A549 (cell line): Measurements from ENCODE around the gene NUDT6.

Source experiments
- EP300 ChIP-seq, 2 experiments: fragments of >200 bp; sonication (Bioruptor Twin); formaldehyde crosslinking; IDR thresholded peaks; 2 replicates in 1 of 2; 3 replicates in 1 of 2; pipeline ENCODE4 v1.6.1; 2016 to 2017
- SMC3 ChIP-seq: fragments of >200 bp; sonication (Bioruptor Twin); formaldehyde crosslinking; IDR thresholded peaks from 3 replicates; pipeline ENCODE4 v1.6.1; 2018; ENCODE audit warnings: inconsistent platforms
- TF ChIP-seq, protein P1 (sequence below): fragments of >200 bp; sonication (Bioruptor Twin); formaldehyde crosslinking; IDR thresholded peaks from 3 replicates; pipeline ENCODE4 v1.5.1; 2016

DNA sequence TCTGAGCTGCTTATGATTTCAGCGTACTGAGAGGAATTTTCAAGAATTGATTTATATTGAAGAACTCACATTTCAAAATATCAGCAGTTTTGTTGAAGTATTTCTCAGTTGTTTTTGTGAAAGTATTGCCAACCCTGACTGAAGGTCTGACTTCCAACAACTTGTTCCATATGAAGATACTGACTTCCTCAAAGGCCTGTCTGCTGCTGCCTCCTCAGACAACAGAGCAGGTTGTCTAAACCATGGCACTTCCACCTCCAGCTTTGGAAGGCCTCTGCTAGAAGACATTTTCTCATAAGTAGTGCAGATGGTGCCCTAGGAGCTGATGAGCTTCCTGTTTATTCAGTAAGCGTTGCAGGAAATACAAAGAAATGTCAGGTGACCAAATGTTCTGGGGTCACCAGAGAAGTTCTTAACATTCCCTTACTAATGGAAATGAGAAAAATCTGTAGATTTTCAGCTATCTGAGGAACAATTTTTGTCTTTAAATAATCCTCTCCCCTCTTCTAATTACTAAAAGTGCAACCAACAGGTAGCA, 67.0 kb downstream of the NUDT6 start:
- TF ChIP-seq EP300 (IDR thresholded peaks at IDR 0.05) (no peak), SMC3 (no peak)
- TF ChIP-seq, protein P1, sequence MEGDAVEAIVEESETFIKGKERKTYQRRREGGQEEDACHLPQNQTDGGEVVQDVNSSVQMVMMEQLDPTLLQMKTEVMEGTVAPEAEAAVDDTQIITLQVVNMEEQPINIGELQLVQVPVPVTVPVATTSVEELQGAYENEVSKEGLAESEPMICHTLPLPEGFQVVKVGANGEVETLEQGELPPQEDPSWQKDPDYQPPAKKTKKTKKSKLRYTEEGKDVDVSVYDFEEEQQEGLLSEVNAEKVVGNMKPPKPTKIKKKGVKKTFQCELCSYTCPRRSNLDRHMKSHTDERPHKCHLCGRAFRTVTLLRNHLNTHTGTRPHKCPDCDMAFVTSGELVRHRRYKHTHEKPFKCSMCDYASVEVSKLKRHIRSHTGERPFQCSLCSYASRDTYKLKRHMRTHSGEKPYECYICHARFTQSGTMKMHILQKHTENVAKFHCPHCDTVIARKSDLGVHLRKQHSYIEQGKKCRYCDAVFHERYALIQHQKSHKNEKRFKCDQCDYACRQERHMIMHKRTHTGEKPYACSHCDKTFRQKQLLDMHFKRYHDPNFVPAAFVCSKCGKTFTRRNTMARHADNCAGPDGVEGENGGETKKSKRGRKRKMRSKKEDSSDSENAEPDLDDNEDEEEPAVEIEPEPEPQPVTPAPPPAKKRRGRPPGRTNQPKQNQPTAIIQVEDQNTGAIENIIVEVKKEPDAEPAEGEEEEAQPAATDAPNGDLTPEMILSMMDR = no peak
